MM.1S (cell line): ENCODE results near the gene SLC38A8.

Source experiments
- DNase-seq: peaks from one replicate; pipeline ENCODE4 v3.0.0-alpha.2; 2015
- H2AFZ ChIP-seq: fragments of 300-600 bp; sonication (generic); 2 replicates; pipeline ENCODE4 v1.6.0; 2016; ENCODE audit warnings: antibody characterized with exemption, low read length
- H3F3A ChIP-seq: fragments of 300-600 bp; sonication (generic); 2 replicates; pipeline ENCODE4 v1.6.1; 2016; ENCODE audit warnings: mild to moderate bottlenecking, antibody characterized with exemption, low read length, moderate library complexity, mixed read lengths; ENCODE audit not compliant: insufficient read depth
- H3K27ac ChIP-seq: fragments of 300-600 bp; sonication (generic); 2 replicates; pipeline ENCODE4 v1.5.1; 2016; ENCODE audit warnings: mild to moderate bottlenecking, low read length
- H3K27me3 ChIP-seq: fragments of 300-600 bp; sonication (generic); replicated peaks from 2 replicates; pipeline ENCODE4 v1.6.0; 2016; ENCODE audit warnings: low read length; ENCODE audit not compliant: insufficient read depth
- H3K36me3 ChIP-seq: fragments of 300-600 bp; sonication (generic); replicated peaks from 2 replicates; pipeline ENCODE4 v1.6.1; 2016; ENCODE audit warnings: mild to moderate bottlenecking, low read length, mixed read lengths; ENCODE audit not compliant: insufficient read depth
- H3K4me1 ChIP-seq: fragments of 300-600 bp; sonication (generic); 2 replicates; pipeline ENCODE4 v1.6.1; 2016; ENCODE audit warnings: low read length, mixed read lengths
- H3K4me2 ChIP-seq: fragments of 300-600 bp; sonication (generic); 2 replicates; pipeline ENCODE4 v1.6.0; 2016; ENCODE audit warnings: low read depth, low read length
- H3K4me3 ChIP-seq: fragments of 300-600 bp; sonication (generic); 2 replicates; pipeline ENCODE4 v1.5.1; 2016; ENCODE audit warnings: low read length, mixed read lengths
- H3K79me2 ChIP-seq: fragments of 300-600 bp; sonication (generic); 2 replicates; pipeline ENCODE4 v1.6.1; 2016; ENCODE audit warnings: mixed run types, low read length, mixed read lengths
- H3K9ac ChIP-seq: fragments of 300-600 bp; sonication (generic); 2 replicates; pipeline ENCODE4 v1.6.1; 2016; ENCODE audit warnings: low read length, mixed read lengths
- H3K9me2 ChIP-seq: fragments of 300-600 bp; sonication (generic); replicated peaks from 2 replicates; pipeline ENCODE4 v1.6.1; 2016; ENCODE audit warnings: mild to moderate bottlenecking, low read length, mixed read lengths; ENCODE audit not compliant: insufficient read depth
- H3K9me3 ChIP-seq: fragments of 300-600 bp; sonication (generic); replicated peaks from 2 replicates; pipeline ENCODE4 v1.6.1; 2016; ENCODE audit warnings: mild to moderate bottlenecking, low read length, mixed read lengths; ENCODE audit not compliant: insufficient read depth
- H4K20me1 ChIP-seq: fragments of 300-600 bp; sonication (generic); 2 replicates; pipeline ENCODE4 v1.6.1; 2016; ENCODE audit warnings: mild to moderate bottlenecking, low read length, moderate library complexity, mixed read lengths; ENCODE audit not compliant: insufficient read depth
- CTCF ChIP-seq: fragments of 300-600 bp; sonication (generic); IDR thresholded peaks from 2 replicates; pipeline ENCODE4 v1.5.1; 2016; ENCODE audit warnings: antibody characterized with exemption, low read length, mixed read lengths
- EZH2 ChIP-seq: fragments of 300-600 bp; sonication (generic); optimal IDR thresholded peaks from 2 replicates; pipeline ENCODE3; 2017; ENCODE audit warnings: low read depth, mild to moderate bottlenecking, antibody characterized with exemption, low read length, mixed read lengths
- EZH2phosphoT487 ChIP-seq: fragments of 300-600 bp; sonication (generic); IDR thresholded peaks from 2 replicates; pipeline ENCODE4 v1.6.1; 2018; ENCODE audit warnings: antibody characterized with exemption, low read length

Gene SLC38A8

GRCh38 chr16:84061236-84061819 lies 18.7 kb upstream of the SLC38A8 start:
- Histone ChIP-seq H3K27me3 (no peaks in the 10 kb centered on the region), H3K4me2 (no peak overlapping the region), H3K36me3 (0 out of 2 replicates have a peak, but pooled peaks cover 3% of the 10 kb centered on the region), H3K4me3 (no peak overlapping the region), H3K4me1 (no peaks in the 10 kb centered on the region), H3K79me2 (no peaks in the 10 kb centered on the region), H3K27ac (no peak overlapping the region), H4K20me1 (no peaks in the 10 kb centered on the region), H3K9ac (no peak overlapping the region), H3K9me3 (no peaks in the 10 kb centered on the region), H3K9me2 (no peaks in the 10 kb centered on the region), H2AFZ (no peak overlapping the region), H3F3A (no peaks in the 10 kb centered on the region)
- no peak for DNase-seq
- TF ChIP-seq CTCF = no peak

DNA sequence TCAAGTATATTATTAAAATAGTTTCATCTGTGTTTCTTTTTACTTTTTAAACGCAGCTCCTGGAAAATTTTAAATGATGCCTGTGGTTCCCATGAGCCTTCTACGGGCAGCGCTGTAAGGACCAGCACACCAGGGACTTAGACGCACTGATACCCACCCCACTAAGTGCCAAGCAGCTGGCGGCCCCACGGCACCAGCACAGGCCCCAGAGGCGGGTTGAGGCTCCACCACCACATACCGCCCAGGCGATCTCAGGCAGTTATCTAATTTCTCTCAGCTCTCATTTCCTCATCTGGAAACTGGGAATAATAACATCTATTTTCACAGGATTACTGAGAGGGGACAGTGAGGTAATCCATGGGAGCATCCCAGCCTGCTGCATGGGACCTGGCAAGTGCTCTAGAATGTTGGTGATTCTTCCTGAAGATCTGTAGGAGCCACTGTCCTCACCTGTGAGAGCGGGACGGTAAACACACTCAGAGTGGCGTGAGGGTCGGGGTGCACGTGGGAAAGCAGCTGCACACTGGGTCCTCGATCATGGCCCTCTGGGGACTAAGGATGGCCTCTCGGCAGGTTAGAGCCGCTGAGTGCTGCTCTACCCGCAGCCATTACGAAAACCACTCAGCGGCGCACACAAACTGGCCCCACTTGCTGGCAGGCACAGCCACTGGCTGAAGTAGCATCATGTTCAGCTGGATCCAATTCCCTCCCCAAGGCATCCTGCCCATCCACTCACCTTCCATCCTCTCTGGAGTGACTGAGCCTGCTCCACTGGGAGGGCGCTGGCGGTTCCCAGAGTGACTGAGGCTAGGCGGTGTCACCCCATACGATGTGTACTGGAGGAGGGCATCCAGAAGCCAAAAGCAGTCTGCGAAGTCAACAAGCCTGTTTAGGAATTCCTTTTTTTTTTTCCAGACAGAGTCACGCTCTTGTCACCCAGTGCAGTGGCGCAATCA lies 17.6 kb upstream of the SLC38A8 start:
- no peaks in the 10 kb centered on the region for H4K20me1 ChIP-seq

DNA sequence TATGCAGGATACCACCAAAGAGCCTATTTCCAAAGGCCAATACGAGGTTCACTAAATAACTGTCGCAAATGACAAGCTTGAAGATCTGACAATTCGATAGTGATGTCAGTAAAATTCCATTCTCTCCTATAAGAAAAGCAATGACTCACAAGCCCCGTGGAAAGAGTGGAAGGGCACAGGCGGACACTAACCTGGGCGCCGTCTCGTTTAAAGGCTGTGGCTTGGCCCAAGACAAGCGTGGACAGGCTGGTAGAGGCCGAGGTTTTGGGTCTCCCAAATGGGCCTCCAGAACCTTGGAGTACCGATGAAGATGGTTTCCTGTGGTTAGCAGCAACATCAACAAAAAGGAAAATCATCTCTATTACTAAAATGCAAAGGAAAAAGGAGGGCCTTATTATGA lies 16.5 kb upstream of the SLC38A8 start:
- Histone ChIP-seq H3K36me3 (no peaks in the 10 kb centered on the region), H4K20me1 (no peaks in the 10 kb centered on the region), H3K9me3 (no peaks in the 10 kb centered on the region), H3K27me3 (no peaks in the 10 kb centered on the region), H3K4me1 (no peaks in the 10 kb centered on the region), H3K4me2 (no peak overlapping the region), H3K27ac (no peak overlapping the region), H3K9ac (no peak overlapping the region), H3K9me2 (no peaks in the 10 kb centered on the region), H3K4me3 (no peak overlapping the region), H3F3A (no peaks in the 10 kb centered on the region), H3K79me2 (no peaks in the 10 kb centered on the region), H2AFZ (no peak overlapping the region)
- DNase-seq = no peak
- TF ChIP-seq EZH2 = no peak
- TF ChIP-seq CTCF = no peak
- TF ChIP-seq EZH2phosphoT487 = no peak

More for the DNA sequence above, 17.6 kb upstream of the SLC38A8 start:
- H3K4me1 ChIP-seq = no peaks in the 10 kb centered on the region
- H2AFZ ChIP-seq = no peak overlapping the region
- H3K4me2 ChIP-seq = no peak overlapping the region
- no peaks in the 10 kb centered on the region for H3K79me2 ChIP-seq
- H3K27me3 ChIP-seq = no peaks in the 10 kb centered on the region
- no peak for DNase-seq
- no peaks in the 10 kb centered on the region for H3K9me2 ChIP-seq
- no peaks in the 10 kb centered on the region for H3K9me3 ChIP-seq
- 0 out of 2 replicates have a peak, but pooled peaks cover 3% of the 10 kb centered on the region for H3K36me3 ChIP-seq
- H3F3A ChIP-seq = no peaks in the 10 kb centered on the region
- TF ChIP-seq CTCF (no peak), EZH2 (no peak), EZH2phosphoT487 (no peak)
- H3K4me3 ChIP-seq = no peak overlapping the region
- no peak overlapping the region for H3K9ac ChIP-seq
- H3K27ac ChIP-seq = no peak overlapping the region
